ENCODE results near the gene FAM222B.

- TF ChIP-seq CTCF (IDR thresholded peaks at IDR 0.05; ENCODE audit: insufficient read depth, low read length, poor library complexity, severe bottlenecking): no peak
- no peak for TF ChIP-seq EZH2phosphoT487 (conservative IDR thresholded peaks at IDR 0.05; ENCODE audit: low read length)
These were observed 699 bp downstream of the FAM222B start for GRCh38 chr17:28841901-28842281.

All from SU-DHL-6 (cell line).